Osteoblast (primary cell): ENCODE measurements around the gene POP4. TPM values are rescaled to one million over a fixed set of nuclear protein-coding genes. Genes with fewer than 3 reads are reported as not detected.

Experiments used
- DNase-seq: peaks from one replicate; pipeline ENCODE4 v3.0.0; 2011; ENCODE audit warnings: low spot score, mixed read lengths; ENCODE audit not compliant: insufficient read length; ENCODE audit errors: missing footprints
- H2AFZ ChIP-seq: 2 replicates; pipeline ENCODE4 v1.6.0; 2011; ENCODE audit warnings: mild to moderate bottlenecking, low read length
- H3K27ac ChIP-seq: 2 replicates; pipeline ENCODE4 v1.5.1; 2011; ENCODE audit warnings: mild to moderate bottlenecking, low read depth, low read length, moderate library complexity
- H3K27me3 ChIP-seq: 2 replicates; pipeline ENCODE4 v1.6.0; 2012; ENCODE audit warnings: mild to moderate bottlenecking, control low read depth, inconsistent platforms, low read length, moderate library complexity; ENCODE audit not compliant: insufficient read depth
- H3K36me3 ChIP-seq: 2 replicates; pipeline ENCODE4 v1.5.1; 2011; ENCODE audit warnings: mild to moderate bottlenecking, low read length, control low read depth, moderate library complexity; ENCODE audit not compliant: insufficient read depth
- H3K4me1 ChIP-seq: 2 replicates; pipeline ENCODE4 v1.5.1; 2011; ENCODE audit warnings: mild to moderate bottlenecking, low read length, control low read depth, moderate library complexity; ENCODE audit not compliant: insufficient read depth
- H3K4me2 ChIP-seq: 2 replicates; pipeline ENCODE4 v1.6.0; 2011; ENCODE audit warnings: mild to moderate bottlenecking, low read length; ENCODE audit not compliant: insufficient read depth
- H3K4me3 ChIP-seq: fragments of 200-600 bp; sonication (generic); 3 replicates; pipeline ENCODE4 v1.5.1; 2012; ENCODE audit warnings: mild to moderate bottlenecking, low read length, inconsistent platforms; ENCODE audit not compliant: insufficient read depth
- H3K79me2 ChIP-seq: 2 replicates; pipeline ENCODE4 v1.6.0; 2012; ENCODE audit warnings: mild to moderate bottlenecking, low read length, control low read depth, inconsistent platforms; ENCODE audit not compliant: insufficient read depth
- H3K9me3 ChIP-seq: 2 replicates; pipeline ENCODE4 v1.5.1; 2011; ENCODE audit warnings: low read depth, low read length, control low read depth
- H4K20me1 ChIP-seq: 2 replicates; pipeline ENCODE4 v1.6.0; 2012; ENCODE audit warnings: mild to moderate bottlenecking, low read length, control low read depth; ENCODE audit not compliant: insufficient read depth
- CTCF ChIP-seq: IDR thresholded peaks from 2 replicates; pipeline ENCODE4 v1.5.1; 2011; ENCODE audit warnings: mild to moderate bottlenecking, low read depth, low read length, moderate library complexity; ENCODE audit errors: extremely low read depth
- total RNA-seq: library from RNA; depleted of rRNA; stranded (reverse); fragments of >200 nt; gene quantifications from 2 replicates; pipeline ENCODE4 v1.2.3, GENCODE V29; 2012

The POP4 gene
- total RNA-seq, 1 donor: 59.4 TPM

- Histone ChIP-seq H3K27me3 (peaks cover 14% of the 10 kb centered on the region), H3K27ac (no peak overlapping the region), H3K4me1 (no peaks in the 10 kb centered on the region), H3K4me2 (no peak overlapping the region), H4K20me1 (no peaks in the 10 kb centered on the region), H2AFZ (no peak overlapping the region), H3K4me3 (no peak overlapping the region), H3K36me3 (no peaks in the 10 kb centered on the region), H3K9me3 (no peaks in the 10 kb centered on the region), H3K79me2 (no peaks in the 10 kb centered on the region)
- DNase-seq: no peak
- TF ChIP-seq CTCF: no peak
Measured at GRCh38 chr19:29569038-29569911, 36.8 kb upstream of the POP4 start.

- no peak overlapping the region for H3K27ac ChIP-seq
- no peaks in the 10 kb centered on the region for H3K4me1 ChIP-seq
- peaks cover 27% of the 10 kb centered on the region for H3K27me3 ChIP-seq
- no peak overlapping the region for H3K4me2 ChIP-seq
- H4K20me1 ChIP-seq: no peaks in the 10 kb centered on the region
- DNase-seq: peak; percentile 74
- no peaks in the 10 kb centered on the region for H3K9me3 ChIP-seq
- H3K79me2 ChIP-seq: no peaks in the 10 kb centered on the region
- no peak overlapping the region for H3K4me3 ChIP-seq
- no peak for TF ChIP-seq CTCF
- H3K36me3 ChIP-seq: no peaks in the 10 kb centered on the region
- H2AFZ ChIP-seq: no peak overlapping the region
Measured at GRCh38 chr19:29571181-29571580, 34.9 kb upstream of the POP4 start.

- H3K27me3 ChIP-seq: peaks cover 27% of the 10 kb centered on the region
- H3K4me3 ChIP-seq: no peak overlapping the region
Measured at GRCh38 chr19:29573486-29573885, 32.6 kb upstream of the POP4 start.

More at GRCh38 chr19:29573486-29573885, 32.6 kb upstream of the POP4 start:
- Histone ChIP-seq H2AFZ (no peak overlapping the region), H3K4me2 (no peak overlapping the region), H3K4me1 (no peaks in the 10 kb centered on the region), H4K20me1 (no peaks in the 10 kb centered on the region), H3K9me3 (no peaks in the 10 kb centered on the region), H3K36me3 (no peaks in the 10 kb centered on the region), H3K27ac (no peak overlapping the region), H3K79me2 (no peaks in the 10 kb centered on the region)
- TF ChIP-seq CTCF: no peak
- DNase-seq: no peak
